ENCODE results near the gene RGS3. TPM values are rescaled to one million over a fixed set of nuclear protein-coding genes. Genes with fewer than 3 reads are reported as not detected.

The RGS3 gene
- total RNA-seq, 1 experiment from 2014 or later, result 71.1 TPM

- BruUV-seq (replicated peaks), result no TSS peak
- no peak for TF ChIP-seq CTCF (IDR thresholded peaks at IDR 0.05; ENCODE audit: insufficient read depth in 1 of 2, low read depth in 1 of 2, low read length in 1 of 2, severe bottlenecking in 1 of 2, unreplicated experiment in 1 of 2)
- no peaks in the 10 kb centered on the region for H3K9me3 Mint-ChIP-seq (ENCODE audit: unreplicated experiment)
- peak overlapping the region; percentile 8 for H3K27ac Mint-ChIP-seq (ENCODE audit: unreplicated experiment)
- no peaks in the 10 kb centered on the region for H3K9me3 ChIP-seq
- no peaks in the 10 kb centered on the region for H3K27me3 Mint-ChIP-seq (ENCODE audit: insufficient read depth, unreplicated experiment)
- intact Hi-C loops (cut with micrococcal nuclease; ENCODE audit: unreplicated experiment), result no loop called here
- H3K4me1 Mint-ChIP-seq (ENCODE audit: low read depth, unreplicated experiment), result no peaks in the 10 kb centered on the region
- peaks cover 7% of the 10 kb centered on the region; the same call in 1 of the 2 replicates for H3K4me1 ChIP-seq
- no peaks in the 10 kb centered on the region for H3K27me3 ChIP-seq (replicated peaks; ENCODE audit: control insufficient read depth, insufficient read depth, low read length)
- no peak for DNase-seq
- ChIA-PET POLR2A (no interaction called here), CTCF (interaction anchor here (1.2 kb wide), 2 partner anchors 8 to 12 kb away, joined by 3 read pairs; no protein-coding TSS in a partner anchor)
- peaks cover 23% of the 10 kb centered on the region for H3K36me3 Mint-ChIP-seq (ENCODE audit: insufficient read depth, unreplicated experiment)
- no peaks in the 10 kb centered on the region for H3K36me3 ChIP-seq (ENCODE audit: control insufficient read depth, insufficient read depth, low read length)
- H3K4me3 Mint-ChIP-seq (ENCODE audit: unreplicated experiment), result no peak overlapping the region
- no peak overlapping the region for H3K4me3 ChIP-seq (ENCODE audit: low read depth, low read length)
Measured at GRCh38 chr9:113577525-113578261, 114.2 kb downstream of the RGS3 start.

GRCh38 chr9:113578279-113578865 is 114.8 kb downstream of the RGS3 start:
- no peak for TF ChIP-seq CTCF (IDR thresholded peaks at IDR 0.05; ENCODE audit: insufficient read depth in 1 of 2, low read depth in 1 of 2, low read length in 1 of 2, severe bottlenecking in 1 of 2, unreplicated experiment in 1 of 2)
- CTCF ChIA-PET, result interaction anchor here (1.2 kb wide), 2 partner anchors 9 to 13 kb away, joined by 3 read pairs; no protein-coding TSS in a partner anchor

GRCh38 chr9:113578882-113579282 is 115.4 kb downstream of the RGS3 start:
- no peak overlapping the region for H3K4me3 ChIP-seq (ENCODE audit: low read depth, low read length)
- H3K4me1 ChIP-seq, result peaks cover 7% of the 10 kb centered on the region; the same call in 1 of the 2 replicates
- no peak for DNase-seq
- Mint-ChIP-seq H3K27ac (ENCODE audit: unreplicated experiment) (no peak overlapping the region), H3K9me3 (ENCODE audit: unreplicated experiment) (no peaks in the 10 kb centered on the region), H3K4me3 (ENCODE audit: unreplicated experiment) (no peak overlapping the region), H3K27me3 (ENCODE audit: insufficient read depth, unreplicated experiment) (no peaks in the 10 kb centered on the region), H3K4me1 (ENCODE audit: low read depth, unreplicated experiment) (no peaks in the 10 kb centered on the region), H3K36me3 (ENCODE audit: insufficient read depth, unreplicated experiment) (peaks cover 32% of the 10 kb centered on the region)
- no peaks in the 10 kb centered on the region for H3K9me3 ChIP-seq
- CTCF ChIA-PET, result interaction anchor here (1.2 to 1.4 kb wide), 3 partner anchors 9 to 13 kb away, joined by 3 to 7 read pairs (median 3); no protein-coding TSS in a partner anchor
- no TSS peak for BruUV-seq (replicated peaks)
- intact Hi-C loops (cut with micrococcal nuclease; ENCODE audit: unreplicated experiment), result no loop called here
- peaks cover 2% of the 10 kb centered on the region; the same call in 1 of the 2 replicates for H3K36me3 ChIP-seq (ENCODE audit: control insufficient read depth, insufficient read depth, low read length)
- TF ChIP-seq CTCF (IDR thresholded peaks at IDR 0.05; ENCODE audit: insufficient read depth in 1 of 2, low read depth in 1 of 2, low read length in 1 of 2, severe bottlenecking in 1 of 2, unreplicated experiment in 1 of 2), result no peak
- no peaks in the 10 kb centered on the region for H3K27me3 ChIP-seq (replicated peaks; ENCODE audit: control insufficient read depth, insufficient read depth, low read length)
- POLR2A ChIA-PET, result no interaction called here

More at GRCh38 chr9:113578279-113578865, 114.8 kb downstream of the RGS3 start:
- Histone ChIP-seq H3K36me3 (ENCODE audit: control insufficient read depth, insufficient read depth, low read length) (no peaks in the 10 kb centered on the region; the same call in 1 of the 2 replicates), H3K9me3 (no peaks in the 10 kb centered on the region), H3K4me1 (peaks cover 7% of the 10 kb centered on the region; the same call in 1 of the 2 replicates), H3K27me3 (replicated peaks; ENCODE audit: control insufficient read depth, insufficient read depth, low read length) (no peaks in the 10 kb centered on the region), H3K4me3 (ENCODE audit: low read depth, low read length) (no peak overlapping the region)
- no peak overlapping the region for H3K27ac Mint-ChIP-seq (ENCODE audit: unreplicated experiment)
- intact Hi-C loops (cut with micrococcal nuclease; ENCODE audit: unreplicated experiment), result no loop called here
- no peak for DNase-seq
- BruUV-seq (replicated peaks), result no TSS peak
- H3K4me3 Mint-ChIP-seq (ENCODE audit: unreplicated experiment), result no peak overlapping the region
- POLR2A ChIA-PET, result no interaction called here
- H3K9me3 Mint-ChIP-seq (ENCODE audit: unreplicated experiment), result no peaks in the 10 kb centered on the region
- H3K36me3 Mint-ChIP-seq (ENCODE audit: insufficient read depth, unreplicated experiment), result peaks cover 27% of the 10 kb centered on the region
- H3K4me1 Mint-ChIP-seq (ENCODE audit: low read depth, unreplicated experiment), result no peaks in the 10 kb centered on the region
- no peaks in the 10 kb centered on the region for H3K27me3 Mint-ChIP-seq (ENCODE audit: insufficient read depth, unreplicated experiment)
